ENCODE data around the gene PRKN.

DNA sequence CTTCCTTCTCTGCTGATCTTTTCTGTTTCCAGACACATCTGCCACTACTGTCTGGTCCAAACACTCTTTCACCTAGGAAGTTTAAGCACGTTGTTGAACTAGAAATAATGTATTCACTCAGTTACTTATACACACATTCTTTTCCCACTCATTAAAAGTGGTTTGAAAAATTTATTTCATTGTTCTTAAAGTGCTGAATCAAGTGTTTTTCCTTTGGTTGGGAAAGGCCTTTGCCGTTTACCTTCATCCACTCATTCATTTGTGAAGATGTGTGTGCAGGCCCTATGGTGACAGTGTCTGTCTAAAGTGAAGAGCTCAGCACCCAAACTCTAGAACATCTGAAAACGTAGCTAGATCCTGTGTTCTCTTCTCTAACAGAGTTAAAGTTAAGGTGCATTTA lies 1389.6 kb downstream of the PRKN start:
- TF ChIP-seq, protein P1, sequence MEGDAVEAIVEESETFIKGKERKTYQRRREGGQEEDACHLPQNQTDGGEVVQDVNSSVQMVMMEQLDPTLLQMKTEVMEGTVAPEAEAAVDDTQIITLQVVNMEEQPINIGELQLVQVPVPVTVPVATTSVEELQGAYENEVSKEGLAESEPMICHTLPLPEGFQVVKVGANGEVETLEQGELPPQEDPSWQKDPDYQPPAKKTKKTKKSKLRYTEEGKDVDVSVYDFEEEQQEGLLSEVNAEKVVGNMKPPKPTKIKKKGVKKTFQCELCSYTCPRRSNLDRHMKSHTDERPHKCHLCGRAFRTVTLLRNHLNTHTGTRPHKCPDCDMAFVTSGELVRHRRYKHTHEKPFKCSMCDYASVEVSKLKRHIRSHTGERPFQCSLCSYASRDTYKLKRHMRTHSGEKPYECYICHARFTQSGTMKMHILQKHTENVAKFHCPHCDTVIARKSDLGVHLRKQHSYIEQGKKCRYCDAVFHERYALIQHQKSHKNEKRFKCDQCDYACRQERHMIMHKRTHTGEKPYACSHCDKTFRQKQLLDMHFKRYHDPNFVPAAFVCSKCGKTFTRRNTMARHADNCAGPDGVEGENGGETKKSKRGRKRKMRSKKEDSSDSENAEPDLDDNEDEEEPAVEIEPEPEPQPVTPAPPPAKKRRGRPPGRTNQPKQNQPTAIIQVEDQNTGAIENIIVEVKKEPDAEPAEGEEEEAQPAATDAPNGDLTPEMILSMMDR (IDR thresholded peaks at IDR 0.05) = no peak
- no peak for TF ChIP-seq POLR2AphosphoS5 (IDR thresholded peaks at IDR 0.05; ENCODE audit: low read depth, low read length)
